DMS79 (cell line): ENCODE data around the gene OR2W3.

Source experiments
- DNase-seq: peaks from one replicate; lab custom pipeline; 2025; lab: John Stamatoyannopoulos, UW

OR2W3 gene

GRCh38 chr1:247895163-247895637, at the start of gene OR2W3:
OR2W3 (plus strand) TSS chr1:247895587; CDS start chr1:247895587, 0 bp downstream.
- DNase-seq: no peak

- no peak for DNase-seq
Observed at GRCh38 chr1:247845693-247846017, 49.7 kb upstream of the OR2W3 start.

DNA sequence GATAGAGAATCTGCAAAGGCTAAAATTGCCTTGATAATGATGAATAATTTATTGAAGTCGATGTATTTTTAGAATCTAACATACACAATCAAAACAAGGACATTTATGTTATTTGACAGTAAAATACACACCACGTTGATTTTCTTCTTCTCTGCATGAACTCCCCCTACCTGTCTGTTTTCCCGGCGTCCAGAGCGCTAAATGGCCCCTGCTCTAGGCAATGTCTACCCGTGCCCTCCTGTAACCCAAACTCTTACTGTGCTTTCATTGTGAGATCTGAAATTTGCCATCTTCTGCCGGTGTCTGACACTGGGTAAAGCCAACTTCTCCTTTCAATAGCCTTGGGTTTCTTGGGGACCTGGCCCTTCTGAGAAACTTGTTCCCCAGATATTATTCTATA, 47.0 kb upstream of the OR2W3 start:
- no peak for DNase-seq

DNA sequence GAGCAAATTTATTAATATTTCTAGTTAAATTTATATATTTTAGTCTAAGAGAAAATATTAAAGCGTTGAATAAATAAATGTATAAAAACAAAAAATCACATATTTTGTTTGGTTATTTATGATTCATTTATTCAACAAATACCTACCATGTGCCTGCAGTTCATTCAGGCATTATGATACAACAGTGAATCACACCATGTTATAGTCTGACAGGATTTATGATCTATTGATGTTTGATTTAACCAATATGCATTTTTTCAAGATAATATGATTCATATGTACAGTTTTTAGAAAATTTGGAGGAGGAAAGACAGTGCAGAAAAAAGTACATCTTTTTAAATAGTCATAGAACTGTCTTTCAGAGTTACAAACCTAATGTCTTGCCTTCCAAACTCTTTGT, 45.8 kb upstream of the OR2W3 start:
- DNase-seq: no peak

DNA sequence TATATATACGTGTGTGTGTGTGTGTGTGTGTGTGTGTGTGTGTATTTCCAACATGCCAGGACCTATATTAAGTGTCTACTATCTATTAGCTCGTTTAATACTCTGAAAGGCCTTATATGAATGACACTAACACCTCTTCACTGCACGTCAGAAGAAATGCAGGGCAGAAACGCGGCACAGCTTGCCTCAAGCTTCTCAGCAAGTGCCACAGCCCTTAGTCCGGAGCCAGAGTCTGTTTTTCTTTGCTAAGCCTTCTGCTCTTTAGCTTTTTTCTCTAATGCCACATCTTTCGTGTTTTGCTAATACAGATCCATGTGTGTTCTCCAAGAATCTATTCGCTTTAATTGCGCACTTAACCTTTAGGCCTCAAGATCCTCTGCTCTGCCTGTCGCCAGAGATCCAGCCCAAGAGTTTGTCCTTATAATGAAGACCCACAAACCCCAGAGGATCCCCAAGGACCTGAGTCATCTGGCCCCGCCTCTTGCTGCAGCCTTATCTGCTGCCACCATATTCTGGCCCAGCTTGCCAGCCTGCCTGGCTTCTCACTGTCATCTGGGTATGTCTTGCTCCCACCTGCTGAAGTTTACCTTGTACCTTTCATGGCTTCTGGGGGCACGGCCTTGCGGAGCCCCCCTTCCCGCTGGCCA, 40.4 kb upstream of the OR2W3 start:
- DNase-seq: no peak

DNA sequence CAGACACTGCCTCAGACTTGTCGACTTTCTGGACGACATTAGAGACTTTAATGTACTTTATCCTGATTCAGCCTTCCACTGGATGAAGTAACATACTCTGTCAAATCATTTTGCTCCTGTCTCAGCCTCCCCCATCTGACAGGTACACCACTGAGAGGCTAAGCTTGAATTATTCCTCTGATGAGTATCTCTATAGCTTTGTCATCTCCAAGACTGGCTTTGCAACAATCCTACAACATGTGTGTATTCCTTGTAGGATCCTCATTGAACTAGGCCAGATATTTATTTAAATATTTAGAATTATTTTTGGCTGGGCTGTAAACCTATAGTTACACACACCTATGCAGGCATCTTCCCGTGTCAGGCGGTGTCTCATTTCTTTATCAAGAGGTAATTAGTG, 39.5 kb upstream of the OR2W3 start:
- no peak for DNase-seq

GRCh38 chr1:247857069-247857984, 38.1 kb upstream of the OR2W3 start, which contains the start of gene TRIM58:
TRIM58 (plus strand) TSS chr1:247857187; CDS start chr1:247857247, 60 bp downstream.
- no peak for DNase-seq

DNA sequence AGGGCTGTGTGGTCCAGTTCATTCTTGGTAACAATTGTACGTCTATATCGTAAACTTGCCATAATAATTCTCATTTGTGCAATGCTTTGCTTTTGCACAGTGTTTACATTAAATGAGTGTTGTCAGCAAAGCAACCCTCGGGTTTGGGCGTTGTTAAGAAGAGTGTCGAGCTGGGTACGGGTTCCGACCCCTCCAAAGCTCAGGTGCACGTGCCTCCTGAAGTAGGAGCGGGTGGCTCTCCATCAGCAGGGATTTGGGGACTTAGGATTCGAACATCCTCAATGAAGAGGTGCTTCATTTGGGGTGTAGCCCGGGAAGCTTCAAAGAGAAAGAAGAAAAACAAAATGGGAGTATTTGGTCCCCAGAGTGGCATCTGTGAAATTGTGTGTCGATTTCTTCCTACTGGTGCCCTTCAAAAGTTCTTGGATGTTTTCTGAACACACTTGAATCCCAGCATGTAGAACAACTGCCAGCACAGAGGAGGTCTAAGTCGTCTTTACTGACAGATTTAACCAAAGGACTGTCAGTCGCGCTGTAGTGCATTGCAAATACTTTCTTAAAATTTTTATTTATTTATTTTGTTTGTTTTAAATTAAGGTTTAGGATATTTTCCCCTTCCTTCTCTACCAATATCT, 37.3 kb upstream of the OR2W3 start:
- no peak for DNase-seq

- DNase-seq: no peak
Observed at GRCh38 chr1:247862756-247863155, 32.6 kb upstream of the OR2W3 start.

DNA sequence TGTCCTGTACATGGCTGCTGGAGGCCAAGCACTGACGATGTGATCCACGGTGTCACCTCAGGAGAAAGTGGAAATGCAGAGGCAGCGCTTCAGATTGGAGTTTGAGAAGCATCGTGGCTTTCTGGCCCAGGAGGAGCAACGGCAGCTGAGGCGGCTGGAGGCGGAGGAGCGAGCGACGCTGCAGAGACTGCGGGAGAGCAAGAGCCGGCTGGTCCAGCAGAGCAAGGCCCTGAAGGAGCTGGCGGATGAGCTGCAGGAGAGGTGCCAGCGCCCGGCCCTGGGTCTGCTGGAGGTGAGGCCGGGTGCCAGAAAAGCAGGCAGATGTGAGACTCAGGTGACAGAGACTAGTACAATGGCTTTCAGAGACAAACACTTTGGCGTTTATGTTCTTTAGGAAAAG, 30.7 kb upstream of the OR2W3 start:
- no peak for DNase-seq

- no peak for DNase-seq
Observed at GRCh38 chr1:247865416-247865815, 30.0 kb upstream of the OR2W3 start.

DNA sequence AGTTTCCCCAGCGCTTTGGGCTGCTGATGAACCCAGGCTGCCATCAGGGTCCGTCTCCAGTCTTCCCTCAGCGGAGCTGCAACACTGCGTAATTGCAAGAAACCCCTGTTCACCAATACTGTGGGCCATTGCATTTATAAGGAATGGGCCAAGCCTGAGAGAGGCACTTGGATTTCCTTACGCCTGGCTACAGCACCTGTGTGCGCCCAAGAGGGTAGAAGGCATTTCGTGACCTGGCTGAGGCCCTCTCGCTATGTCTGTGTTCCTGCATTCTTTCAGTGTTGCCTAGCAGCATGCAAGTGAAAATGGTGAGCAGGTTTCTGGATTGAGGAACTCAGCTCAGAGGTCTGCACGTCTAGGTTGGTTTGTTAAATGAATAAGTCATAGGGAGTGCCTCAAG, 12.0 kb upstream of the OR2W3 start:
- DNase-seq: no peak

- no peak for DNase-seq
Observed at GRCh38 chr1:247884797-247885413, 10.5 kb upstream of the OR2W3 start.

- DNase-seq: no peak
Observed at GRCh38 chr1:247895976-247896375, 589 bp downstream of the OR2W3 start.

DNA sequence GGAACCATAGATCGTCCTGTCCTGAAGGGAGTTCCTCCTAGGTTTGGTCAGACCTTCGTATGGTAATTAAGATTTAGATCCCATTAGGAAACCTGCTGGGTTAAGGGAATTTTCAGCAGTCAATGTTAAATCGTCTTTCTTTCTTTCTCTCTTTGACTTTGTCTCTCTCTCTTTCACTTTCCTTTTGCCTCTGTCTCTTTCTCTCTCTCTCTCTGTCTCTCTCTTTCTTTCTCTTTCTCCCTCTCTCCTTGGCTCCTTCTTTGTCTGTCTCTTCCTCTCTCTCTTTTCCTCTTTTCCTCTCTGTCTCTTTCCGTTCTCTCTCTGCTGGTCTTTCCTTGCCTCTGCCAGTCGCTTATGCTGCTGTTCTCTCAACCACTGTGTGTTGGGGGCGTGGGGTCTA, 8.7 kb downstream of the OR2W3 start:
- no peak for DNase-seq

GRCh38 chr1:247905181-247905580, 9.8 kb downstream of the OR2W3 start:
- DNase-seq: no peak

GRCh38 chr1:247905910-247906503, 10.6 kb downstream of the OR2W3 start:
- DNase-seq: no peak

GRCh38 chr1:247906504-247907047, 11.2 kb downstream of the OR2W3 start:
- no peak for DNase-seq

- DNase-seq: no peak
Observed at GRCh38 chr1:247908766-247909165, 13.4 kb downstream of the OR2W3 start.

- DNase-seq: no peak
Observed at GRCh38 chr1:247913786-247914185, 18.4 kb downstream of the OR2W3 start.

DNA sequence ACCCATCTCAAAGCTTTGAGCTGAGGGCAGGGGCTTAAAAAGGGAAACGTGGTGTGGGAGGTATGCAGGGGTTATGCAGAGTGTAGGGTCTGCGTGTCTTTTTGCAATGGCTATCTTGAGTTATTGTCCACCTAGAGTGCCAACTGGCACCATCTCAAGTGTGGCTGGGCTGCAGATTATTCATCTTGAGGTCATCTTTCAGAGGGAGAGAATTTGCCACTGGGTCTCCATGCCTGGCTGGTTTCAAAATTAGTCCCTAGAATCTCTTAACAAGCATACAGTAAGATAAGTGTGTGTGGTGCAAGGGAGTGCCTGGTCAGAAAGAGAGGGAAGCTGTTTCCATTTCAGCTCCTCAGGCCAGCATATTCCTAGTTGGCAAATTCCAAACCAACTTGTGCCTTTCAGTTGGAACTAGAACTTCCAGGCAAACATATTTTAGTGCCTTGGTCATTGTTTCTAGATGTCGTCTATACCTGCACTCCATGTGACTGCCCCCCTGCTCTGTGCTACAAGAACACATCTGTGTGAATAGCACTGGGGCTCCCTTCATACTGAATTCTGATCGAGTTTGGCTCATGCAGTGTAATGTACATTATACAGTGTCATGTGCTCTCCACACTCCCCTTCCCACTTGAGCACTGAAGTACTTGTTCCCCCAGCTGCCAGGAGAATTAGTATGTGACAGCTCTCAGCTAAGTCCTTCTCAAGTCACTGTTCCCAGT, 19.7 kb downstream of the OR2W3 start:
- no peak for DNase-seq
